ENCODE measurements around the gene CDKN2B.

CDKN2B gene

GRCh38 chr9:22045423-22045822 is 36.3 kb upstream of the CDKN2B start:
- no peak for DNase-seq (ENCODE audit: extremely low spot score)
- ChIA-PET CTCF (interaction anchor here (0.7 to 2.8 kb wide), 3 partner anchors 8 to 16 kb away, joined by 3 to 16 read pairs (median 3); no protein-coding TSS in a partner anchor), POLR2A (no interaction called here)
- TF ChIP-seq CTCF (IDR thresholded peaks at IDR 0.05; ENCODE audit: control extremely low read depth, extremely low read depth, low read depth, missing control alignments) = no peak

GRCh38 chr9:22044583-22044982 is 35.5 kb upstream of the CDKN2B start:
- ChIA-PET CTCF (interaction anchor here (1.0 to 1.2 kb wide), 2 partner anchors 194 to 232 kb away, joined by 3 read pairs; no protein-coding TSS in a partner anchor), POLR2A (no interaction called here)
- no peak for DNase-seq (ENCODE audit: extremely low spot score)
- TF ChIP-seq CTCF (IDR thresholded peaks at IDR 0.05; ENCODE audit: control extremely low read depth, extremely low read depth, low read depth, missing control alignments) = no peak

- CTCF ChIA-PET = interaction anchor here (1.0 to 1.2 kb wide), 4 partner anchors 21 to 232 kb away, joined by 3 read pairs; no protein-coding TSS in a partner anchor
- POLR2A ChIA-PET = no interaction called here
- no peak for TF ChIP-seq CTCF (IDR thresholded peaks at IDR 0.05; ENCODE audit: control extremely low read depth, extremely low read depth, low read depth, missing control alignments)
- DNase-seq (ENCODE audit: extremely low spot score) = no peak
Observed at GRCh38 chr9:22043928-22044327, 34.8 kb upstream of the CDKN2B start.

- DNase-seq (ENCODE audit: extremely low spot score) = no peak
- ChIA-PET CTCF (interaction anchor here (0.8 to 8.6 kb wide), 4 partner anchors 13 to 230 kb away, joined by 3 to 109 read pairs (median 3); no protein-coding TSS in a partner anchor), POLR2A (no interaction called here)
- no peak for TF ChIP-seq CTCF (IDR thresholded peaks at IDR 0.05; ENCODE audit: control extremely low read depth, extremely low read depth, low read depth, missing control alignments)
Observed at GRCh38 chr9:22041775-22042174, 32.7 kb upstream of the CDKN2B start.

GRCh38 chr9:22041344-22041743 is 32.2 kb upstream of the CDKN2B start:
- ChIA-PET POLR2A (no interaction called here), CTCF (interaction anchor here (0.8 to 8.6 kb wide), 4 partner anchors 14 to 230 kb away, joined by 3 to 109 read pairs (median 3); no protein-coding TSS in a partner anchor)
- TF ChIP-seq CTCF (IDR thresholded peaks at IDR 0.05; ENCODE audit: control extremely low read depth, extremely low read depth, low read depth, missing control alignments) = no peak
- no peak for DNase-seq (ENCODE audit: extremely low spot score)

GRCh38 chr9:22040760-22041159 is 31.7 kb upstream of the CDKN2B start:
- ChIA-PET POLR2A (no interaction called here), CTCF (interaction anchor here (1.3 to 8.6 kb wide), 3 partner anchors 14 to 229 kb away, joined by 3 to 109 read pairs (median 27); partner anchors contain the start of gene CDKN2B)
- TF ChIP-seq CTCF (IDR thresholded peaks at IDR 0.05; ENCODE audit: control extremely low read depth, extremely low read depth, low read depth, missing control alignments) = no peak
- no peak for DNase-seq (ENCODE audit: extremely low spot score)

Data from GM10248 (cell line).